CD4-positive, alpha-beta T cell treated with Interleukin-1 beta for 1 hour (primary cell): ENCODE data around the gene MTMR2.

ENCODE experiments used
- DNase-seq, 2 donors: peaks; one replicate each; pipeline ENCODE4 v3.0.0-alpha.2; 2020 to 2022

The MTMR2 gene

DNA sequence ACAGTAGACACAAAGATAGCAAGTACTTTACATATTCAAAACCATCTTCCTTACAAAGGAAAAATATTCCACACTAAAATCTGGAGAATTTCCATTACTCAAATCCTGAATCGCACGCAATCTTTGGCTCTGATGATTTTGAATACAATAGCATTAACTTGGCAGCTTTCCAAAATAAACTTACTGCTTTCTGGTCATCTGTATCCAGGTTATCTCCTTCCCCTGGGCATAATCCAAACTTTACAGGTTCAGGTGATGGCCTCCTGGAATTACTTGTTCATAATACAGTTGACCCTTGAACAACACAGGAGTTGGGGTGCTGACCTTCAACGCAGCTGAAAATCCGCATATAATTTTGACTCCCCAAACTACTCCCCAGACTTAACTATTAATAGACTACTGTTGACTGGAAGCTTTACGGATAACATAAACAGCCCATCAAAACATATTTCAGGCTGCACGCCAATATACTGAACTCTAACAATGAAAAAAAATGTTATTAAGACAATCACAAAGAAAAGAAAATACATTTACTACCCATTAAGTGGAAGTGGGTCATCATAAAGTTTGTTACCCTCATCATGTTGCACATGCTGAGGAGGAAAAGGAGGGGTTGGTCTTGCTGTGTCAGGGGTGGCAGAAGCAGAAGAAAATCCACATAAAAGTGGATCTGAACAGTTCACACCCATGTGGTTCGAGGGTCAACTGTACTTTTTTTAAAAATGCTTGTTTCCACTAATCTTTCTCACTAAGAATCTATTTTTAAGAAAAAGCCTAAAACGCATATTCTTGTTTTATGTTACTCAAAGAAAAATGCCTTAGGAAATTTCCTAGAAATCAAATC, 6.5 kb downstream of the MTMR2 start:
- DNase-seq: no peak

DNA sequence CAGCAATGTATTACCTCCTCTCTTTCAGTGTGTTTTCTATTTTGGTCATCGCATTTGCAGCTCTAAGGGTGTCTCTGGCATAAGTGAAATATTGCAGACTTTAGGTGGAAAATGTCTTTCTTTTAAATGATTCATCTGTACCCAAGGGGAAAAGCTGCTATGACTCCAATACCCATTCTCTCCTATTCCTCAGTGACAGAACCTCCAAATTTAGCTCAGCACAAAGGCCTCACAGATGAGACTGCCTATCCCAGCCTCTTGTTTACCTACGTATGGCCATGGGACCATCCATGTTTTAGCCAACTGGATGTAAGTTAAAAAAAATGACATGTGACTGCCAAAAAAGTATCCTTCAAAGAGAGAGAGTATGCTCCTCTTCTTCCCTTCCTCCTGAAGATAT, 7.9 kb downstream of the MTMR2 start:
- DNase-seq: no peak

DNA sequence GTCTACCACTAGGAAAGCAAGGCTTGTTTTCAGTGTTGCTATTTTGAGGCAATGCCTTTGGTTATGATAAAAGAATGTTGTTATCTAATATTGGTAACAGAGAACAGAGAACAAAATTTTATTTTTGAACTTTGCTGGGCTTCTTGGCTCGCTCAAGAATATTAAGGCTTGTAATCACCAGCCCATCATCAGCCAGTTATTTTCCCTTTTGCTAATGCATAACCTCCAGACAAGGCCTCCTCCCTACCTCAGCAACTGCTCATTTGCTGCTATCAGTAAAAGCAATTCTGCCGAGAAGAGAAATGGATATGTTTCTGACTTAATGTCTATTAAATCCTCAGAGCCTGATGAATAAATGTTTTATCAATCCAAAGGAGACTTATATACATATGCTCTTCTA, 8.9 kb downstream of the MTMR2 start:
- no peak for DNase-seq

DNA sequence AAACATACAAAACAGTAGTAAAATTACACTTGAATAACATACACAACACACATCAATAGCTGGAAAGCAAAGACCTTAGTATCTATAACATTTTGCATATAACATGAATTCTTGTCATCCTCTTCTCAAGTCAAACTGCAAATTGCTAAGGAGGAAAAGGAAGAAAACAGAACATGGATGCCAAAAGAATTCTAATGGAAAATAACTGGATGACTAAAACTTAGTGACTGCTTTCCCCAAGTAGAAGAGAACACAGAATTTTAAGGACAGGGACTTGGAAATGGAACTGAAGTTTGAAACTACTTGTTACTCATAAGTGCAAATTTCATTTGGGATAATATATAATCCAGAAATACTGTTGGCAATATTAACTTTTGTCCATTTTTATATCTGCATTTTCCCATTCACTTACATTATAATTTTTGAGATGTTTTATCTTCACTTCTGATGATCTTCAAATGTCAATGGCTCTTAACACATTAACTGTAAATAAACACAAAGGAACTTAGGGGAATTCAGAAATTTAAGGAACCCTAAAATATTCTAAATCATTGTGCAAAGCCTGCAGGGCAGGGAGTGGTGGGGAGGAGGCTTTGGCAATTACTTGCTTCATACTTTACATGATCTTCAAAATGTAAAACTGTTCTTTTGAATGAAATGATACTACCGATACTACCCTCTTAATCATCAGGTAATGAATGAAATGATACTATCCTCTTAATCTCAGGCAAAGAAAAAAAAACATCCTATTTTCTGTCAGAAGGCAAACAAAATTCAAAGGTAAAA, 9.9 kb downstream of the MTMR2 start:
- DNase-seq: no peak

DNA sequence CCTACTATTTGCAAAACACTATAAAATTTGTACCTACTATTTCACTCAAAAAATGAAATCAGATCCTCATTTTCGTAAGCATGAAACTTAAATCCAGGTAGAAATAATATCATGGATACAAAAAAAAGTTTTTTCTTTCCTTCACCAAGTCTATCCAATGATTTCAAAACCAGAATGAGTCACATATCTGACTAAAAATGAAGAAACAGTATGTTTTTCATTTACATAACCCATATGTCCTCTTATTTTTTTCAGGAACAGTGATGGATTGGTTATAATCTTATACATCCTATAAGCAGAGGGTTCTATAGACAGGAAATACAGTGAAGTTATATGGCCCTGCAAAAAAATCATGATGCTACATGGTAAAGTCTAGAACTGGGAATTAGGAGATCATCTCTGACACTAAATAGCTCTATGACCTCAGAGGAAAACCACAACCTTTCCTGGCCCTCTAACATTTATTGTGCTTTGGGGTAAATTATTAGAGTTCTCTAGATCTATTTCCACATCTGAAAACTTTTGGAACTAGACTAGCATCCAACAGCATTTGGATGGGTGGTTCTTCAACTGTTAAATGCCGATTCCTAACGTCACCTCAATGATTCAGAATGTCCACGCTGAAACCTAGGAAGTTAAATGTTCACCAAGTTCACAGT, 10.9 kb downstream of the MTMR2 start:
- DNase-seq: no peak

DNA sequence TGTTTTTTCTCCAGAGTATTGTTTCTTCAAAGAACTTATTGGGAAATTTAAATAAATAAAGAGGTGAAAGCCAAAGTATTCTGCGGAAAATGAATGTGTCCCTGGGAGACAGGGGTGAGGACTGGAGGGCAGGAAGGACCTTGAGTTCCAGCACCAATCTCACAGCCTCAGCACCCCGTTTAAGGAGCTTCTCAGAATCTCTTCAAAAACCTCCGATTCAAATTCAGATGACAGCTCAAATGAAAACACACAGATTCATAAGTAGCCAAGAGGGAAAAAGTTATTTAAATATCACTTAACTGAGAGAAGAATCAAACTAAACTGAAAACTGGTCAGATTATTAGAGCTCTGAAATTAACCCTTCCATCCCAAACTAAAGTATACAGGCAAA, 12.5 kb downstream of the MTMR2 start:
- no peak for DNase-seq

DNA sequence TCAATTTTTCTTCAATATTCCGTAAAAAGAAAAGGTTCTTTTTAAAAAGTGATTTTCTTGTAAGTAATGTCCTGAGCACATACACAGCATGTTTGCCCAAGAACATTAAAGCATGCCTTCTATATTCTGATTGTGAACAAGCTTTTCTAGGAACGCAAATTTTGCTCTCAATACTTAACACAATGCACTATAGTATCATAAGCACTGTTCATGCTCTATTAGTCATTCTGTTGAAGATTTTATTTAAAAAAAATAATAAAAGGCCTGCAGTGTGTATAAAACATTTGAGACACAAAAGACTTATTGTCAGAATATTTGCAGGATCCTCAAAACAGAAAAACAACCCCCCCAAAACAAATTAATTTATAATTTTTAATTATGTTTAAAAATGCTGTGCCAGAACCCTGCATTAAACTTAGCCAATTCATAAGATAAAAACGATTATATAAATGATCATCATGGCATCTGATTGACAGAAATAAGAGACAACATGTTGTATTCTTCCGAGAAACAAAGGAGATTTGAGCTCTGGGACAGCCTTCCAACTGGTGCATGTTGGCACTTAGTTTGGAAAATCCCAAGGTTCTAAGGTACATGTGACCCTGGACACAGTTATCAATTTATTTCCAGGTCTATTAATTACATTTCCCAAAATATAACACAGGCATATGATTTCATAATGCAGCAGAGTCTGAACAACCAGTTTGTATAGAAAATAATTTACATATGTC, 13.1 kb downstream of the MTMR2 start:
- no peak for DNase-seq

DNA sequence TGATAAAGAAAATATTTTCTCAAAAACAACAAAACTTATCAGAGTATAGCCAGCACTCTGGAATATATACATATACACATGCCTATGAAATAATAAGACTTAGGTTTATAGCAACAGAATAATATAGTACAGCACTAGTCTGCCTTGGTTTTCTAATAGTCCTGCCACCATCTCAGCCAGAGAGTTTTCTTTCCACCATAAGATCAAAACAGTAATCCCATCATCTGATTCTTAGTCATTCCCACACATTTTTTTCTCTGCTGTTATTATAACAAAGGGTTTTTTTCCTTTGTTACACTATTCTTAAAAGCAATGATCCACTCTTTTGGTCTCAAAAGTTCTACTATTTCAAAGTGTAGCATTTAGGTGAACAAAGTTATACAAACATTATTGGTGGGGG, 15.1 kb downstream of the MTMR2 start:
- DNase-seq: no peak

DNA sequence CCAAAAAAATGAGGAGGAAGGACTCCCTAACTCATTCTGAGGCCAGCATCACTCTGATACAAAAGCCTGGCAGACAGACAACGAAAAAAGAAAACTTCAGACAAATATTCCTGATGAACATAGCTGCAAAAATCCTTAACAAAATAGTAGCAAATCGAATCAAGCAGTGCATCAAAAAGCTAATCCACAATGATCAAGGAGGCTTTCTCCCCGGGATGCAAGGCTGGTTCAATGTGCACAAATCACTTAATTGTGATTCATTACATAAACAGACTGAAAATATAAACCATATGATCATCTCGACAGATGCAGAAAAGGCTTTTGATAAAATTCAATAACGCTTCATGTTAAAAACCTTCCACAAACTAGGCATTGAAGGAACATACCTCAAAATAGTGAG, 16.4 kb downstream of the MTMR2 start:
- no peak for DNase-seq

DNA sequence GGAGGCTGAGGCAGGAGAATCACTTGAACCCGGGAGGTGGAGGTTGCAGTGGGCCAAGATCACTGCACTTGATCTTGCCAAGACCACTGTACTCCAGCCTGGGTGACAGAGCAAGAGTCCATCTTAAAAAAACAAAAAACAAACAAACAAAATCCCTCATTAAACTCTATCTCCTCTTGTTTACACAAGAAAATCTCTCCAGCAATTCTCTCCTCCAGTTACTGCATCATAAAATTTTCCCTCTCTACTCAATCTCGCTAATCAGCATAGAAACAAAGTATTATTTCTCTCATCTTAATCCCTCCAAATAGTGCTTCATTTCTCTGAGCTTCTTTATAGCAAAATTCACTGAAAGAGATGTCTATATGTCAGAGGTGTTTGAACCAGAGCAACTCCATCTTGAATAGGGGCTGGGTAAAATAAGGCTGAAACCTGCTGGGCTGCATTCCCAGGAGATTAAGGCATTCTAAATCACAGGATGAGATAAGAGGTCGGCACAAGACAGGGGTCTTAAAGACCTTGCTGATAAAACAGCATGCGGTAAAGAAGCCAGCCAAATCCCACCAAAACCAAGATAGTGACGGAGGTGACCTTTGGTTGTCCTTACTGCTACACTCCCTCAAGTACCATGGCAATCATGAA, 19.8 kb downstream of the MTMR2 start:
- DNase-seq: no peak

DNA sequence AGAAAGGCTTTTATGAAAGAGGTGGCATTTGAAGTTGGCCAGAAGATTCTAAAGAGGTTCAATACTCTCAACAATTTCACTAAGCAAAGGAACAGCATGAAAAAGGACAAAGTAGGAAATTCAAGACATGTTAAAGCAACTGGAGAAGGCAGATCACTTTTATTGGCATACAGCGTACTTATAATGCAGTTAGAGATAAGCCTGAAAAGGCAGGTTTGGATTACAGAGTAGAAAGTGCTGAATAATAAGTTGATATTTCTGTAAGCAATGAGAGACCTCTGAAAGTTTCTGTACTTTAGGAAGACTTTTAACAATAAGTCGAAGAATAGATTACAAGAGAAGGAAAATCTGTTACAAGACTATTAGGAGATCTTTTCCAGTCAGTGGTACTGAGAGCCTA, 25.1 kb downstream of the MTMR2 start:
- DNase-seq: no peak

DNA sequence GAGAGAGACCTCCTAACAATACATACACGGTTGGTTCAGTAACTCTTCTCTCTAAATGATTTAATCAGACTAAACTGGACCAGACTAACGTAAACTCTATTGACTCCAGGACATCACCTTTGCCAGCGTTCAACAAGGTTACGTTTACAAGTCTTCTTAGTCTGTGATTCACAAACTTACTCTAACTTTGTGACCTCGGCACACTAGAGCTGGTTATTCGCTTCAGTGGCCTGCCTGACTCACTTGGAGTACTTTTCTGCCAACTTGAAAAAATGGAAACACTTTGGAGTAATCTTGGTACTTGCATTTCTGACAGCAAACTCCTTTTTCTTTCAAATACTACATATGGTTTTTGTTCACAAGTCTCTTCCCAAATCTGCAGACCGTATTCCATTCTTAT, 26.2 kb downstream of the MTMR2 start:
- no peak for DNase-seq

DNA sequence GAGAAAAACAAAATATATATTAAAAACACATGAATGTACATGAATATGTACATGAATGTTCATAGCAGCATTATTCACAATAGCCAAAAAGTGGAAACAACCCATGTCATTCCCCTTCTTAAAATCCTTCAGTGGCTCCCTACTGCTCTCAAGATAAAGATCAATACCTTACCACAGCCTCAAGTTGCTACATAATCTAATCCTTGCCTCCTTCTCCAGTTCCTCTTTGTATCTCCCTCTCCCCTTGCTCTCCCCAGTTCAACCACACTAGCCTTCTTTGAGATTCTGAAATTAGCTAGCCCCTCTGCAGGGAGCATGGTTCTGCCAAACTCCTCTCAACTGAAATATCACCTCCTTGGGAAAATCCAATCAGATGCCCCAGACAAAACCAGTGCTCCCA, 28.1 kb downstream of the MTMR2 start:
- DNase-seq: no peak

DNA sequence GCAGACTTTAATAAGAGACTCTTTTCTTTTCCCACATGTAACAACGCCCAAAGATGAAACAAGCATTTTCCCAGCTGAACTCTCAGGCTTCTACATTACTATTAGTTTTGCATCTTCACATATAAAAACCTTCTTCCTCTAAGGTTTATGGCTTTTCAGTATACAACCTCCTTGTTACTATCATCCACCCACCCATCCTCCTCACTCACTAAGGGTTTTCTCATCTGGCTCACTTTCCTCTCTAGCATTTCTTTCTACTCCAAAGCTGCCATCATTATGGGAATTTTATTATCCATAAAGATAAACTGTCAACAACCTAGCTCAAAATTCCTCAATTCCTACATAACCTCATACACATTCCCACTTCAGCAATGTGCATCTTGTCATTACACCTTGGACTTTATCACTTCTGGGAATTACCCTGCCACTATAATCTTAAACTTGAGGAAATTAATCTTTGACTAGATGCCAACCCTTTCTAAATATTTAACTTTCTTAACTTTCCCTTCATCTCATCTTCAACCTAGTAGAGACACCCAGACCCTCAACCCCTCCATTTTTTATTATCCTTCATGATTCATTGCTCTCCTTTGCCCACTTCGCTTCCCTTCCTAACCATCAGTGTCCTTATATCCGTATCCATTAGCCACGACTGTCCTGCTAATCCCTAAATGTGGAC, 30.9 kb downstream of the MTMR2 start:
- DNase-seq: no peak

DNA sequence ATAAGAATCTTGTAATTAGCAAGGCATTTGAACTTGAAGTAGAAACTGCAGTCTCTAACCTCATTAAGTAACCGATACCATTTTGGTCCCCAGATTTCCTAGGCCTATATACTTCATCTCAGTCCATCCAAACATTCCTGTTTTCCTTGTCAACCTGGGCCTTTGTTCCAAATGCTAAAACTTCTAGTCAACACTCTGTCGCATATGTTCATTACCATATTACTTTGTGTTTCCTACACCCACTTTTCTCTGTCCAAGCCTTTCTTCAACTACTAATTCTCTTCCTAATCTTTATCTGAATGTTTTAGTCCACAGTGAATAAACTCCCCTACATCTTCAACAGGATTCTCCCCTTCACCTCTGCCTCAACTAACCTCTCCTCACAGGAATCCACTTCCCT, 31.4 kb downstream of the MTMR2 start:
- no peak for DNase-seq

DNA sequence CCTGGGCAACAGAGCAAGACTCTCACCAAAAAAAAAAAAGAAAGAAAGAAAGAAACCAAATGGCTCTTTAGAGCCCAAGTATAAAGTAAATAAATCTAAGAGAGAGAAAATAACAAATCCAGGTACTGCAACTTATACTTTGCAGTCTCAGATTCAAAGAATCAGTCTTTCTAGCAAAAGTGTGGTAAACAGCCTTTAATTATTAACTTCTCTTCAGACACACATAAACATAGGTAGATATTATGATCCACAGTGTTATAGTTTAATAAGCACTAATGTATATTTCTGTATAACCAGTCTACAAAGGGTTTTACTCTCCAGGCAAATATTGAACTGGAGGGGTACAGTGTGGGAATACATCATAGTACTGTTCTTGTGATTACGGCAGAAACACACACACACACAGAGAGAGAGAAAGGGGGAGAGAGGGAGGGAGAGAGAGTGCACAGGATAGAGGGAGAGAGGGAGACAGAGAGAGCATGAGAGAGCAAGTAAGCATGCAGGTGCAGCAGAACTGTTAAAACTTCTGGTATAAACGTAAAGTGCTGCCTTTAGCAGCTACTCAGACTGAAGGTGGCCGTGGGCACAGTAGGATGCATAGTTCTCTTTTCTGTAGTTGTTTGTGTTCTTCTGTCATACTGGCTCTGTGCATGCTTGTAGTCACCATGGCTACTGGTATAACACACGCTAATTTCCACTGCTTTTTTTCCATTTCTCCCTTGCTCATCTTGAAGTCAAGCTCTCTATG, 32.3 kb downstream of the MTMR2 start:
- no peak for DNase-seq

DNA sequence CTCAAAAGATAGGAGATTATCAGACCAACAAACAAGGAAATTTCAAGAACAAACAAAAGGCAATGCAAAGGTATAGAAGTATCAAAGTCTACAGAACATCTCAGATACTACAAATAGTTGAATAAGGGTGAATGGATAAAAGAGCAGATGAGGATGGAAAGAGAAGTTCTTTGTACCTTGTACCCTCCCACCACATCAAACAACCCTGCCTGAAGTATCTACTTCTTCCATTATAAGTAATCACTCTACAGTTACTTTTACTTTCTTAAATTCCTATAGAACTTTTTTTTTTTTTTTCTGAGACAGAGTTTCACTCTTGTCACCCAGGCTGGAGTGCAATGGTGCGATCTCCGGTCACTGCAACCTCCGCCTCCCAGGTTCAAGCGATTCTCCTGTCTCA, 35.1 kb downstream of the MTMR2 start:
- no peak for DNase-seq

DNA sequence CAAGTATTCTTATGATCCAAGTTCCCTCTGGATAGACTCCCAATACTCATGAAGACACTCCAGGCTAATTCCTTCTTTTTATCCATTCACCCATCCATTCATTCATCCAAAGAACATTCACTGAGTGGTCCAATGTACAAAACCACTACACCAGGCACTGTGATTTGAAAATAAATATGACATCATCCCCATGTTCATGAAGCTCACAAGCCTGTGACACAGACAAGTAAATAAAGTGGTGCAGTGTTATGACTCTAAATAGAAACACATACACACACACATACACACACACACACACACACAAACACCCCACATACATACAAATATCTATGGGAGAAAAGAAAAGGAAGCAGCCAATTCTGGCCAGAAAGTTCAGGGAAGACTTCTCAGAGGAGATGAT, 35.5 kb downstream of the MTMR2 start:
- no peak for DNase-seq

DNA sequence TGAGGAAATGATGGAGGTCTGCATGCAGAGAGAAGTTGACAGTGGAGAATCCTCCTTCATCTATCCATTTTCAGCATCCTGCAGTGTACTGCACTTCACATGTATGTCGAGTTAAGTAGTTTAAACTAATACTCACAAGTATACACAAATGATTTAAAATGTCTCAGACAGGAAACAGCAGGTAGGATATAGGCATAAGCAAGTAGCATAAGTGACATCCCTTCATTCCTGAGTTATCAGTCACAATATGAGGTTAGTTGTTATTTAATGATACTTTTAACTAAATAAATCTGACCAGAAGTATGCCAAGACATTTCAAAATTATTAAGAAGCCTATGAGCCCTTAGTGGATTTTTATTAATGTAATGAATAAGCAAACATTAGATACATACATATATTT, 37.4 kb downstream of the MTMR2 start:
- DNase-seq: no peak

DNA sequence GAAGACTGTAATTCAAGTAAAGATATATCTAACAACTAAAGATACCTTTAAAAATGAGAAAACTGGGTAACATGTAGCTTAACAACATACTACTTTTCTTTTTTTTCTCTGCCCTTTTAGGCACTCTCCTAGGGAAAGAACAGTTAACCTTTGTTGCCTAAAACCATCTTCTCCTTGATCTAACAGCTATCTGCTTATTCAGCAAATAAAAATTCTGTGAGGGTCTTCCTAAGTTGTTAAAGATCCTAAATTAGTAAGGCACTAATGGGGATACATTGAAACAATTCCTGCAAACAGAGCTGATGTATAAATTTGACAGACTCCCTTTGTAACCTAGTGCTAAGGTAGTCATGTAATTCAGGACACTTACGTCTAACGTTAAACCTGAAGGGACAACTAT, 39.1 kb downstream of the MTMR2 start:
- DNase-seq: no peak

DNA sequence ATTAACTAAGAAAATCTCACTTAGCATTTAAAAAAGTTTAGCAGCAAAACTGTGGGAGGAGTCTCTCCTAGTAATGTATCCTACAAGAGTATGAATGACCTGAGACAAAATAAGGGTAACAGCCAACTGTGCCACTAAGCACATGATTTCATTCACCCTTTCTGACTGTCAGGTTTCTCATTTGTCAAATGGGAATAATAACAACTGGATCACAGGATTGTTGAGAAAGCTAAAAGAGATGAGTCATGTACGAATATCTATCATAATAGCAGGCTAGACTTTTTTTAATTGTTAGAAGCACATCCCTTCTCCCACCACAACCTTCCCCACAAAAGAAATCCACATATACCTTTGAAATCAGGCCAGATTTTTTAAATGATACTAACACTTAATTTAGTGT, 39.5 kb downstream of the MTMR2 start:
- no peak for DNase-seq
